IPS-18a (cell line): ENCODE results near the gene PRSS56.

Source experiments
- H3K27ac ChIP-seq: one replicate; pipeline ENCODE4 v1.5.1; 2013; ENCODE audit warnings: low read length
- H3K27me3 ChIP-seq: one replicate; pipeline ENCODE4 v1.6.1; 2013; ENCODE audit warnings: mild to moderate bottlenecking, low read length; ENCODE audit not compliant: control insufficient read depth, insufficient read depth
- H3K36me3 ChIP-seq: one replicate; pipeline ENCODE4 v1.6.1; 2013; ENCODE audit warnings: low read depth, low read length; ENCODE audit not compliant: control insufficient read depth
- H3K4me1 ChIP-seq: one replicate; pipeline ENCODE4 v1.6.1; 2013; ENCODE audit warnings: low read depth, low read length; ENCODE audit not compliant: control insufficient read depth
- H3K4me3 ChIP-seq: one replicate; pipeline ENCODE4 v1.5.1; 2013; ENCODE audit warnings: low read length
- H3K9ac ChIP-seq: one replicate; pipeline ENCODE4 v1.6.1; 2013; ENCODE audit warnings: mild to moderate bottlenecking, low read length, moderate library complexity
- H3K9me3 ChIP-seq: one replicate; pipeline ENCODE4 v1.6.1; 2013; ENCODE audit warnings: low read depth, low read length; ENCODE audit not compliant: control insufficient read depth

The PRSS56 gene

DNA sequence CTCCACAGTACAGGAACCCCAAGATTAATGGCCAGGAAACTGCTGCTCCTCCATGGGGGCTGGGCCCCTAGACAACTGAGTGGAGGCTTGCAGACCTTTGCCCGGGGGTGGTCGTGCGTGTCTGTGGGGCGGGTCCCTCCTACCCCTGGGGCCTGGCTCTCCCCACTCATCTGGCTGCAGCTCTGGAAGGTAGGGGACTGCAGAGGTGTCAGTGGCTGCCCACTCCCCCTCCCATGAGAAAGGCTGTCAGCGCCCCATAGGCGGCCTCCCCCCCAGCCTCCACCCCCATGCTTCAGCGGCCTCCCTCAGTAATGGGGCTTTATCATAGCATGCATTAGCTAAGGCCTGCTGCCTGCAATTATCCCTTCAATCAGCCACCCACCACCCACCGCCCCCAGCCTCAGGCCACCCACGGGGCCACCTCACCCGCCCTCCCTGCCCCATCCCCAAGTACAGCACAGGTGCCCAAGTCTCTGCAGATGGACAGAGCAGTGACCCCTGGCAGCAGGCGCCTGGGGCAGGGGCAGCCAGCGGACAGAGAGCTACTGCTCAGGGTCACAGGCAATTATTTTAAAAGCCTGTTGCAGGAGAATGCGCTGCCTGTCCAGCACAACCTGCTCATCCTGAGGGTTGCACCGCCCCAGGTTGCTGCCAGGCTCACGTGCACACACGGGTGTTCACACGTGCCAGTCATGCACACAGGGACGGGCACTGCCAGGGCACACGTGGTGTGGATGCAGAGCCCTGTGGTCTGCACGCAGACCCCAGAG, 23.5 kb upstream of the PRSS56 start:
- Histone ChIP-seq H3K9ac (no peak overlapping the region), H3K4me1 (peaks cover 6% of the 10 kb centered on the region), H3K36me3 (no peaks in the 10 kb centered on the region), H3K9me3 (no peaks in the 10 kb centered on the region), H3K27me3 (peaks cover 9% of the 10 kb centered on the region), H3K27ac (no peak overlapping the region), H3K4me3 (no peak overlapping the region)

DNA sequence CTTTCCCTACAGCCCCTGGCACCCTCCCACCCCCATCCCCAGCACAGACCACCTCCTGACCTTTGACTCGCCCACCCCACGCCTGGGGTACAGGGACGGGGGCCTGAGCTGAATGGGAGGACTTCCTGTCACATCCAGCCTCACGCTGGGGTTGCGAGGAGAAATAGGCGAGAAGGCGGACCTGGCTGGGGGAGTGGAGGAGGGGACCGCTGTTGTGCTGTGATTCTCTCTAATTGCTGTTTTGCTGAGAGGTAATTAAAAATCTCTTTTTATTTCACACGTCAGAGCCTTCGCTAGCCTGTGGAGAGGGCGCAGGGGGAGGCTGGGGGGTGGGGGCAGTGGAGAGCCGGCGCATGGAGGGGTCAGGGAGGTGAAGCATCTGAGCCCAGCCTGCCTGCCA, 22.8 kb upstream of the PRSS56 start:
- no peak overlapping the region for H3K27ac ChIP-seq
- H3K9ac ChIP-seq, result no peak overlapping the region
- no peaks in the 10 kb centered on the region for H3K9me3 ChIP-seq
- H3K27me3 ChIP-seq, result peaks cover 15% of the 10 kb centered on the region
- peaks cover 10% of the 10 kb centered on the region for H3K4me1 ChIP-seq
- H3K36me3 ChIP-seq, result no peaks in the 10 kb centered on the region
- no peak overlapping the region for H3K4me3 ChIP-seq

DNA sequence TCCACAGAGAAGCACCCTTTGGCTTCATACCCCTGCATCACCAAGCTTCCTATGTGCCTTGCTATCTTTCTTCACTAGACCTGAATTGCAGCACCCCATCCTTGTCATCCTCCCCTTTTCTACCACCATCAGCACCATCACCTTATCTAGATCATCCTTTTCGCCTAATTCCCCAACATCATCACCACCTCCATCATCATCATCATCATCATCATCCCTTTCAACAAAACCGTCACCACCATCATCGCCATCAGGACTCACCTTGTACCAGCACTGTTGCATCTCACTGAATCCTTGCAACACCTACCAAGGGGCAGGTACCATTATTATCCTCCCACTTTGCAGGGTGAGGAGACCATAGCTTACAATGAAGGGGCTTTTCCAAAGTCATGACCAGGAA, 21.7 kb upstream of the PRSS56 start:
- H3K9ac ChIP-seq, result no peak overlapping the region
- no peaks in the 10 kb centered on the region for H3K9me3 ChIP-seq
- H3K36me3 ChIP-seq, result no peaks in the 10 kb centered on the region
- H3K27me3 ChIP-seq, result peaks cover 24% of the 10 kb centered on the region
- H3K27ac ChIP-seq, result no peak overlapping the region
- H3K4me3 ChIP-seq, result no peak overlapping the region
- peaks cover 10% of the 10 kb centered on the region for H3K4me1 ChIP-seq

DNA sequence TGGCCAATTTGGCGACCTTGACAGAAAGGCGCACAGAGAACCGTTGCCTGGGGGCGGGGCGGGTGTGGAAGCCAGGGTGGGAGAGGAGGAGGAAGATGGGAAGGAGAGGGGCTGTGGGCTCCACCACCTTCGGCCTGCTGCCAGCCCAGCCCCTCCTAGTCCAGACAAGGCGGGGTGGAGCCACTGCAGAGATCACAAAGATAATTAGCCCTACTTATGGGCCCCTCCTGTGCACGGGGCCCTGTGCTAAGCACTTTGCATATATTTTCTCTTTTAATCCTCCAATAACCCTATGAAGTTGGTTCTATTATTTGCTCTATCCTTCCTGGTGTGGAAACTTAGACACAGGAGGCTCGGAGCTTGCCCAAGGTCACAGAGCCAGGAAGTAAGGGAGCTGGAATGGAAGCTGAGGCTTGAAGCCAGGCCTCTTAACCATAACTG, 18.8 kb upstream of the PRSS56 start:
- no peaks in the 10 kb centered on the region for H3K9me3 ChIP-seq
- no peak overlapping the region for H3K27ac ChIP-seq
- H3K4me3 ChIP-seq, result no peak overlapping the region
- H3K27me3 ChIP-seq, result peaks cover 53% of the 10 kb centered on the region
- H3K9ac ChIP-seq, result no peak overlapping the region
- H3K4me1 ChIP-seq, result peaks cover 5% of the 10 kb centered on the region
- no peaks in the 10 kb centered on the region for H3K36me3 ChIP-seq

DNA sequence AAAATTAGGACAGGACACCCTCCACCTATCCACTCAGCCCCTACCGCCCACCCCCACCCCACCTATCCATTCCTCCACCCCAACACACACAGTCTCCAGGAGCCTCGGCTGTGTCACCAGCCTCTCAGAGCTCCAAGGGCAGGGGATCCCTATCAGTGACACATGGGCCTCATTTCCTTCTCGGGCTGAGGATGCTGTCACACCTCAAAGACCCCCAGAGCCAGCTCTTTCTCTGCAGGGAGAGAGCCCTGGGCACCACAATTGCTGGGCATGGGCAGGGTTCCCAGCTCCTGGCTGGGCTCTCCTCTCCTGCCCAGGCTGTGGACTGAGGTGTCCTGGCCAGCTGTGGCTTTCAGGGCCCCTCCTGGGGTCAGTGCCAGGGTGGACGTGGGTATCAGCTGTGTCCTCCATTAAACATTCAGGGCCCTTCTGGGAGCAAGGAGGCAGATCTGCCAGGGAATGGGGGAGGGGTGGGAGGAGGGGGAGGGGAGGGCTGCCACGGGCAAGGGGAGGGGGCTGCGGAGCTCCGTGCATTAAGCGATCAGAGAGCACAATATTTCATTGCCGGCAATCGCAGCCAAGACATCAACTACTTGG, 18.3 kb upstream of the PRSS56 start:
- Histone ChIP-seq H3K4me1 (peaks cover 5% of the 10 kb centered on the region), H3K9me3 (no peaks in the 10 kb centered on the region), H3K9ac (peak overlapping the region; percentile 21), H3K36me3 (no peaks in the 10 kb centered on the region), H3K4me3 (peak overlapping the region; percentile 54), H3K27me3 (peaks cover 59% of the 10 kb centered on the region), H3K27ac (no peak overlapping the region)

DNA sequence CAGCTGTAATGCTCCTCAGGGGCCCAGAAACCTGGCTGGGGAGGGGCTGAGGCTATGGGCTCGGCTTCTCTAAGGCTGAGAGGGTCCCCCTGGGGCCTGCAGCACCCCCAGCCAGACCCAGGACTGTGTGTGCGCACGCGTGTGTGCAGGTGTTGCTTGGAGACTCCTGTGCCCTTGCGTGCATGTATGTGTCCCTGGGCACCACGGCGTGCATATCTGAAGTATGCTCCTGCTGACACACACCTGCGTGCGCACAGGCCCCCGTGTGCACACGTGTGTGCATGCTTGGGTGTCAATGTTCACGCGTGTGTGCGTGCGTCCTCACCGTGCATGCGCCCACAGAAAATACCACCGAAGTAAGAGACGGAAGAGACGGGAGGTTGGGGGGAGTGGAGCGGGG, 17.7 kb upstream of the PRSS56 start:
- H3K27ac ChIP-seq, result no peak overlapping the region
- H3K4me3 ChIP-seq, result peak overlapping the region; percentile 54
- H3K27me3 ChIP-seq, result peaks cover 62% of the 10 kb centered on the region
- H3K9me3 ChIP-seq, result no peaks in the 10 kb centered on the region
- peaks cover 5% of the 10 kb centered on the region for H3K4me1 ChIP-seq
- H3K36me3 ChIP-seq, result no peaks in the 10 kb centered on the region
- H3K9ac ChIP-seq, result peak overlapping the region; percentile 21

DNA sequence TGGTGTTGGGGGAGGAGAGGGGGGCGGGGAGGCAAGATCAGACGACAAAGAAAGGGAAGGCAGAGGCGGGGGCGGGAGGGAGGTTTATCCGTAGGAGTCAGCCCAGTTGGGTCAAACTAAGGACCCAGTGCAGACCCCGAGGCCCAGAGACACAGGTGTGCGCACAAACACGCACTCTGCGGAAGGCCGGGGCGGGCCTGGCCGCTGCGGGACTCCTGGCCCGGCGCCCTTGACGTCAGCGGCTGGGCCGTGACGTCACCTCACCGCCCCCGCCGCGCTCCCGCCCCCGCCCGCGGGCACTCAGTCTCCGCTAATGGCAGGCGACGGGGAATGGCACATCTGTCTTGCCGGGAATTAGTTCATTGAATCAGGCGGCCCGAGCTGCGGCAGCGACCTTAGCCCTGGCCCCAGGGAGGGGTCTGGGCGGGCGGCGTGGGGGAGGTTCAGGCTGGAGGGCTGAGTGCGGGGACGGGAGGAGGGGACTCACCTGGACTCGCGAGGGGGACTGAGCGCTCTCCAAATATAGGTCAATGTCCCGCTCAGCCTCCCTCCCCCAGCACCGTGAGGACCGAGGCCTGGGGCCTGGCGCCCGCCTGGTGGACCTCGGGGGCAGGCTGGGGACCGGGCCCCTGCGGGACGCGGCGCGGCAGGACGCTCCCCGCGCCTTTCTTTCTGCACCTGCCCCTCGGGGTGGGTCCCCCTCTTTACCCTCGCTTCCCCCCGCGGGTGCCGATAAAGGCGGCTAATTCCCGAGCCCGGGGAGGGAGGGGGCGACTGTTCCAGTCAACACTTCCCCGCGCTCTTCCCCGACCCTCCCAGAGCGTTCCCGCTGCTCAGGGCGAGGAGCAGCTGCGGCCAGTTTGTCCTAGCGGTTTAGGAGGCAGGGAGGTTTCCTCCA, 17.0 kb upstream of the PRSS56 start:
- peaks cover 62% of the 10 kb centered on the region for H3K27me3 ChIP-seq
- H3K36me3 ChIP-seq, result no peaks in the 10 kb centered on the region
- no peaks in the 10 kb centered on the region for H3K9me3 ChIP-seq
- H3K4me1 ChIP-seq, result peaks cover 5% of the 10 kb centered on the region
- peak overlapping the region; percentile 61 for H3K4me3 ChIP-seq
- no peak overlapping the region for H3K27ac ChIP-seq
- no peak overlapping the region for H3K9ac ChIP-seq

DNA sequence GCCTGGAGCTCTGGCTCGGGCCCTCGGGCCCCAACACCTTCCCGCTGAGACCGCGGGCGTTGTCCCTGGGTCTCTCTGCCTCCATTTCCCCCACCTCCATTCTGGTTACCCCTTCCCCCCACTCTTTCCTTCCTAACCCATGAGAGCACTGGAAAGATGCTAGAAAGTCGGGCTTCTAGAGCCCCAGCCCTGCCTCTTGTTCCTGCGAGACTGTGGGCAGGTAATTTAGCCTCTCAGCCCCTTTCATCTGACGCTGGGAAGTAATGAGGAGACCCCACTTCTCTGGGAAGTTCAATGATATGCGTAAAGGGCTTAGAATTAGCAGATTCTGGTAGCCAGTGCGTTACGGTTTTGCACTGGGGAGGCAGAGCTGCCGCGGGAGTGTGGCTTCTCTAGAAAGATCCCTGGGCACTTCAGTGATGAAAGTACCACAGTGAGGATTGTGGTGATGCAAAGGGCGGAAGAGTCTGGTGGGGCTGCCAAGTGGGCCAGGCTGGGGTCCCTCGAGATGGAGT, 16.3 kb upstream of the PRSS56 start:
- Histone ChIP-seq H3K36me3 (no peaks in the 10 kb centered on the region), H3K27me3 (peaks cover 62% of the 10 kb centered on the region), H3K9me3 (no peaks in the 10 kb centered on the region), H3K4me3 (peak overlapping the region; percentile 61), H3K27ac (no peak overlapping the region), H3K9ac (no peak overlapping the region), H3K4me1 (peaks cover 5% of the 10 kb centered on the region)

DNA sequence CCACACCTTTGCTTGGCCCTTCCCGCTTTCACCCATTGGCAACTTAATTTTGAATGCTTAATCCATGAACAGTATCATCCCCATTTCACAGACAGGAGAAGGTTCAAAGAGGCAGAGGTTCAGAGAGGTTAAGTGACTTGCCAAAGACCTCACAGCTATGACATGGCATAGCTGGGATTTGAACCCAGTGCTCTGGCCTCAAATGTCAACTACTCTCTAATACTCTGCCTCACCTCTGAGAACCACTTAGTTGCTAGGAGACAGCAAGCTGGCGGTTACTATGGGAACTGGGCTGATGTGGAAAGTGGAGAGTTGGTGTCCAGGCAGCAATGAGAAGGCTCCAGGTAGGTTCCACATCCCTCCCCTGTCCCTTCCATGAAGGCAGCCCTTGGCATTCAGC, 15.8 kb upstream of the PRSS56 start:
- H3K9me3 ChIP-seq, result no peaks in the 10 kb centered on the region
- no peak overlapping the region for H3K9ac ChIP-seq
- H3K36me3 ChIP-seq, result no peaks in the 10 kb centered on the region
- H3K4me1 ChIP-seq, result peaks cover 5% of the 10 kb centered on the region
- peaks cover 62% of the 10 kb centered on the region for H3K27me3 ChIP-seq
- no peak overlapping the region for H3K4me3 ChIP-seq
- H3K27ac ChIP-seq, result no peak overlapping the region

DNA sequence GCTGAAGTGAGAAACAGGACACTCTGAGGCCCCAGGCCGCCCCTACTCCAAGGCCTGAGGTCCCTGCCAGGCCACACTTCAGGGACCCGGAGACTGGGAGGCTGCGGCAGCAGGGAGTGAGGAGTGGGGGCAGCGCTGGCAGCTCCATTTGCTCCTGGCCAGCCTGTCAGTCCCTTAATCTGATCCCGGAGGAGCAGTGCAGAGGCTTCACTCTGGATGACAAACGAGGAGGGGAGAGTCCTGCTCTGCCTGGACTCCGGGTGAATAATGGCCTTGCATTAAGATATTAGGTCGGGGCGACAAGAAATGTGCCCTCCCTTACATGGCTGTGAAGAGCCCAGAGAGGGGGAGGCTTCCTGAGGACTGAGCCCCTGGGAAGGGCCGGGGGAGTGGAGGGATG, 14.3 kb upstream of the PRSS56 start:
- H3K27me3 ChIP-seq, result peaks cover 56% of the 10 kb centered on the region
- no peaks in the 10 kb centered on the region for H3K36me3 ChIP-seq
- peaks cover 5% of the 10 kb centered on the region for H3K4me1 ChIP-seq
- no peaks in the 10 kb centered on the region for H3K9me3 ChIP-seq
- no peak overlapping the region for H3K27ac ChIP-seq
- H3K4me3 ChIP-seq, result no peak overlapping the region
- H3K9ac ChIP-seq, result no peak overlapping the region

DNA sequence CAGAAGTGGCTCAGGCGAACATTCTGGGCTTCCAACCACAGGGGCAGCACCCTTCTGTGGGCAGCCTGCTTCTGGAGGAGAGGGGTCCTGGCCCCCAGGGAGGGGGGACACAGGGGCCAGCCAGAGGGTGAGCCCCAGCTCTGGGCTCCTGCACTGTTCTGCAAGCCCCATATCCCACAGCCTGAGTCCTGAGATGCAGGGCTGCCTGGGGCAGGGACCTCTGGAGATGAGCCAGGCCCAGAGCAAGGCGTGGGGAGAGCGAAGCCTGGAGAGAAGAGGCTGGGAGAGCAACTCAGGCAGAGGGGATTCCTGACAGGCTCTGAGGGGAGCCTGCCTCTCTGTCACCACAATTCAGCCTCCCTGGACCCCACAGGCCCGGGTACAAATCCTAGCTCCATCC, 13.5 kb upstream of the PRSS56 start:
- Histone ChIP-seq H3K27me3 (peaks cover 53% of the 10 kb centered on the region), H3K4me3 (no peak overlapping the region), H3K9ac (no peak overlapping the region)

More for the DNA sequence above, 13.5 kb upstream of the PRSS56 start:
- Histone ChIP-seq H3K36me3 (no peaks in the 10 kb centered on the region), H3K4me1 (peaks cover 3% of the 10 kb centered on the region), H3K9me3 (no peaks in the 10 kb centered on the region), H3K27ac (no peak overlapping the region)
